Ishikawa (cell line): ENCODE results near the gene OXCT2.
A peak's percentile ranks its signal among the peaks of the same experiment; 100 is the strongest.
"Not testable (repeated sequence)": the region's sequence is repeated elsewhere in the genome, so short reads cannot be mapped to it uniquely, and the experiment has no call there.

Source experiments
- EGR1 ChIP-seq: IDR thresholded peaks from 2 replicates; pipeline ENCODE4 v1.6.1; 2012
- EP300 ChIP-seq: IDR thresholded peaks from 2 replicates; pipeline ENCODE4 v1.6.1; 2012; ENCODE audit warnings: borderline replicate concordance
- FOXM1 ChIP-seq: IDR thresholded peaks from 2 replicates; pipeline ENCODE4 v1.6.1; 2012; ENCODE audit warnings: low read depth, borderline replicate concordance
- MAX ChIP-seq: IDR thresholded peaks from 2 replicates; pipeline ENCODE4 v1.6.1; 2012
- NFIC ChIP-seq: IDR thresholded peaks from 2 replicates; pipeline ENCODE4 v1.6.1; 2012
- RAD21 ChIP-seq: IDR thresholded peaks from 2 replicates; pipeline ENCODE4 v1.6.1; 2012; ENCODE audit warnings: low read depth
- REST ChIP-seq: IDR thresholded peaks from 2 replicates; pipeline ENCODE4 v1.6.1; 2012; ENCODE audit warnings: low read depth, mild to moderate bottlenecking
- TAF1 ChIP-seq: IDR thresholded peaks from 2 replicates; pipeline ENCODE4 v1.6.1; 2012; ENCODE audit warnings: low read depth, mild to moderate bottlenecking
- TCF12 ChIP-seq: IDR thresholded peaks from 2 replicates; pipeline ENCODE4 v1.6.1; 2012; ENCODE audit warnings: low read depth
- USF1 ChIP-seq: IDR thresholded peaks from 2 replicates; pipeline ENCODE4 v1.6.1; 2012
- ZBTB7A ChIP-seq: IDR thresholded peaks from 2 replicates; pipeline ENCODE4 v1.6.1; 2012; ENCODE audit warnings: low read depth

- not testable (repeated sequence) for TF ChIP-seq ZBTB7A, NFIC, EGR1, REST, MAX, TAF1, EP300, FOXM1, TCF12, RAD21
- TF ChIP-seq USF1 = peak; percentile 25; the same call in 1 of the 2 replicates
These were observed 28.0 kb upstream of the OXCT2 start for GRCh38 chr1:39798859-39799769.
